HCT116 (cell line): Measurements from ENCODE around the gene NOTO. TPM values are rescaled to one million over a fixed set of nuclear protein-coding genes. Genes with fewer than 3 reads are reported as not detected.

Experiments
- ATAC-seq: fragments of 200-7000 bp; cut with Tn5 transposase; 2 replicates; pipeline ENCODE4 v1.9.1; 2020; ENCODE audit warnings: mild to moderate bottlenecking, moderate library complexity
- BruUV-seq: library from RNA; stranded (reverse); fragments of 400-500 nt; replicated peaks from 2 replicates; lab custom pipeline; 2021; lab: Mats Ljungman, UMichigan
- CTCF ChIA-PET: fragments of 300-600 bp; sonication (Branson Sonifier 250); formaldehyde crosslinking; loops from one replicate; lab custom pipeline; 2021; ENCODE audit warnings: antibody characterized with exemption; lab: Charles Lee
- POLR2A ChIA-PET: fragments of 300-600, 350-600 bp; sonication (Branson Sonifier 250); formaldehyde crosslinking; loops from one replicate; lab custom pipeline; 2021; ENCODE audit warnings: antibody characterized with exemption; lab: Charles Lee
- RAD21 ChIA-PET, 2 experiments: fragments of 300-600 bp; sonication (Branson Sonifier 250); formaldehyde crosslinking; loops; one replicate each; lab custom pipeline; 2023; ENCODE audit warnings: low total read pairs in 2 of 2; ENCODE audit not compliant: uncharacterized antibody in 2 of 2, unreplicated experiment in 2 of 2, low non-redundant PET in 1 of 2; lab: Charles Lee
- DNase-seq: peaks from one replicate; pipeline ENCODE4 v3.0.0-alpha.2; 2010; ENCODE audit warnings: low read depth, low spot score
- H2AFZ ChIP-seq: fragments of 200-600 bp; shearing (Covaris generic), sonication (generic); 2 replicates; pipeline ENCODE4 v1.6.1; 2017; ENCODE audit warnings: low read depth, mixed run types, mixed read lengths, antibody characterized with exemption, low read length; ENCODE audit not compliant: poor library complexity, severe bottlenecking
- H3K27ac ChIP-seq: 2 replicates; pipeline ENCODE4 v1.5.1; 2012; ENCODE audit warnings: low read depth, low read length
- H3K27me3 ChIP-seq: fragments of 200-600 bp; sonication (generic); 2 replicates; pipeline ENCODE4 v1.6.1; 2016; ENCODE audit warnings: mixed run types, low read length, mixed read lengths; ENCODE audit not compliant: insufficient read depth
- H3K36me3 ChIP-seq, 2 experiments: fragments of 200-500 bp in 1 of 2; fragments of 200-600 bp in 1 of 2; sonication (Bioruptor generic) in 1 of 2; sonication (generic) in 1 of 2; 2 replicates each; pipeline versions ENCODE4 v1.5.1 to v1.6.1; 2014 to 2016; ENCODE audit warnings: low read length in 2 of 2, inconsistent platforms in 1 of 2, mixed read lengths in 1 of 2, mixed run types in 1 of 2; ENCODE audit not compliant: insufficient read depth in 2 of 2, control insufficient read depth in 1 of 2
- H3K4me1 ChIP-seq, 2 experiments: fragments of 200-600 bp in 1 of 2; sonication (generic) in 1 of 2; 2 replicates each; pipeline versions ENCODE4 v1.5.1 to v1.6.1; 2012 to 2017; ENCODE audit warnings: low read length in 2 of 2, inconsistent platforms in 1 of 2, mild to moderate bottlenecking in 1 of 2, mixed read lengths in 1 of 2, mixed run types in 1 of 2, moderate library complexity in 1 of 2; ENCODE audit not compliant: insufficient read depth in 2 of 2, control insufficient read depth in 1 of 2
- H3K4me2 ChIP-seq: fragments of 200-600 bp; sonication (generic); 2 replicates; pipeline ENCODE4 v1.6.1; 2017; ENCODE audit warnings: mixed run types, low read length, mixed read lengths
- H3K4me3 ChIP-seq, 2 experiments: fragments of 200-600 bp in 1 of 2; sonication (generic) in 1 of 2; replicated peaks in 1 of 2; 2 replicates each; pipeline ENCODE4 v1.5.1; 2011 to 2016; ENCODE audit warnings: low read length in 2 of 2, control low read depth in 1 of 2, low read depth in 1 of 2, mild to moderate bottlenecking in 1 of 2, mixed read lengths in 1 of 2, mixed run types in 1 of 2
- H3K79me2 ChIP-seq: fragments of 200-600 bp; sonication (generic); 2 replicates; pipeline ENCODE4 v1.6.1; 2017; ENCODE audit warnings: mild to moderate bottlenecking, mixed run types, low read length, moderate library complexity, mixed read lengths; ENCODE audit not compliant: insufficient read depth
- H3K9ac ChIP-seq: fragments of 200-600 bp; sonication (generic); 2 replicates; pipeline ENCODE4 v1.6.1; 2016; ENCODE audit warnings: low read length, mixed read lengths
- H3K9me2 ChIP-seq: fragments of 200-600 bp; sonication (generic), shearing (Covaris generic); 2 replicates; pipeline ENCODE4 v1.6.1; 2017; ENCODE audit warnings: mixed run types, mild to moderate bottlenecking, moderate library complexity; ENCODE audit not compliant: insufficient read depth
- H3K9me3 ChIP-seq, 2 experiments: fragments of 200-500 bp in 1 of 2; fragments of 200-600 bp in 1 of 2; sonication (Bioruptor generic) in 1 of 2; sonication (generic) in 1 of 2; 2 replicates each; pipeline ENCODE4 v1.6.1; 2014 to 2017; ENCODE audit warnings: low read length in 2 of 2, mixed read lengths in 2 of 2, inconsistent platforms in 1 of 2, low read depth in 1 of 2, mild to moderate bottlenecking in 1 of 2, mixed run types in 1 of 2, moderate library complexity in 1 of 2; ENCODE audit not compliant: control insufficient read depth in 1 of 2, insufficient read depth in 1 of 2
- H4K20me1 ChIP-seq: fragments of 200-600 bp; sonication (generic), shearing (Covaris generic); 2 replicates; pipeline ENCODE4 v1.6.1; 2017; ENCODE audit warnings: mixed run types, mild to moderate bottlenecking, moderate library complexity; ENCODE audit not compliant: insufficient read depth
- CBX3 ChIP-seq: IDR thresholded peaks from 2 replicates; pipeline ENCODE4 v1.6.1; 2012; ENCODE audit warnings: low read depth
- EGR1 ChIP-seq: IDR thresholded peaks from 2 replicates; pipeline ENCODE4 v1.6.1; 2012; ENCODE audit warnings: low read depth
- ELF1 ChIP-seq: IDR thresholded peaks from 2 replicates; pipeline ENCODE4 v1.6.1; 2012; ENCODE audit warnings: low read depth, borderline replicate concordance
- RAD21 ChIP-seq: IDR thresholded peaks from 2 replicates; pipeline ENCODE4 v1.6.1; 2012; ENCODE audit warnings: low read depth, mild to moderate bottlenecking
- intact Hi-C: fragments of 100-400 bp; cut with micrococcal nuclease; formaldehyde crosslinking; loops from 2 replicates; pipeline ENCODE4 v1.10.0; 2022
- total RNA-seq: library from RNA; stranded (reverse); gene quantifications from one replicate; pipeline ENCODE4 v1.2.1, GENCODE V29; 2021; ENCODE audit not compliant: unreplicated experiment
- TF ChIP-seq, protein P1 (sequence below): IDR thresholded peaks from 2 replicates; pipeline ENCODE4 v1.6.1; 2012
- TF ChIP-seq, protein P2 (sequence below), 3 experiments: fragments of 200-600 bp in 1 of 3; sonication (generic) in 1 of 3; IDR thresholded peaks in 2 of 3; conservative IDR thresholded peaks in 1 of 3; 2 replicates each; pipeline ENCODE4 v1.5.1; 2012 to 2017; ENCODE audit warnings: low read depth in 2 of 3, low read length in 2 of 3, antibody characterized with exemption in 1 of 3, borderline replicate concordance in 1 of 3, control low read depth in 1 of 3, mild to moderate bottlenecking in 1 of 3, mixed read lengths in 1 of 3, mixed run types in 1 of 3, moderate library complexity in 1 of 3; ENCODE audit not compliant: insufficient read depth in 1 of 3

Gene NOTO
- total RNA-seq, 1 experiment from 2014 or later: not detected

DNA sequence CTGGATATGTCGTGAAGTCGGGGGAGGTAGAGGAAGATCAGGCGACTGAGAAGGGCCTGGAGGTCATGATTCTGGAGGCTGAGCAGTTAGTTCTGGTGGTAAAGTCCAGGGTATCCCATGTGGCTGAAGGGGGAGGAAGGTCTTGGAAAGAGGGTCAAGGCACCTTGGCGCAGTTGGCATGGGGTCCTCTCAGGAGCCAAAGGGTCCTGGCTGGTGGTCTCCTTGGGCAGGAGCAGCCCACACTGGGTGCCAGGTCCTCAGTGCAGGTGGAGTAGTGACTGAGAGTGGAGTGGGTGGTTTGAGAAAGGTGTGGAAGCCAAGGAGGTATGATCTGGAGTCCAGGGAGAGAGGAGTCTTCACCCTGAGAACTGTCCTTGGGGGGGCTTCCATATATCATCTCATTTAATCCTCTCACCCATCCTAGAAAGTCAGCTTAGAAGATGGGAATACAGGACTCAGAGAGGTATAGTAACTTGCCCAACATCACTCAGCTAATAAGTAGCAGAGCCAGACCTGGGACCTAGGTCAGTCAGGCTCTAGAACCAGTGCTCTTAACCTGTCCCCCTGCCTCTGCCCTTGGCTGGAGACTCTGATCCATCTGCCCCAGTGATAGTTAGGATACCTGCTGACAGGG is 57.4 kb downstream of the NOTO start:
- Histone ChIP-seq H3K9me3 (no peaks in the 10 kb centered on the region), H3K79me2 (no peaks in the 10 kb centered on the region), H3K36me3 (peaks cover 14 to 15% of the 10 kb centered on the region in 2 experiments; a peak in 3 of 4 replicates), H3K9me2 (no peaks in the 10 kb centered on the region), H3K4me2 (no peak overlapping the region), H3K27me3 (no peaks in the 10 kb centered on the region), H3K9ac (no peak overlapping the region), H3K4me3 (no peak overlapping the region), H3K27ac (no peak overlapping the region), H2AFZ (no peak overlapping the region), H3K4me1 (no peaks in the 10 kb centered on the region), H4K20me1 (no peaks in the 10 kb centered on the region)
- TF ChIP-seq EGR1 (no peak), CBX3 (no peak), ELF1 (no peak)
- TF ChIP-seq, protein P1, sequence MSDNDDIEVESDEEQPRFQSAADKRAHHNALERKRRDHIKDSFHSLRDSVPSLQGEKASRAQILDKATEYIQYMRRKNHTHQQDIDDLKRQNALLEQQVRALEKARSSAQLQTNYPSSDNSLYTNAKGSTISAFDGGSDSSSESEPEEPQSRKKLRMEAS: no peak
- TF ChIP-seq, protein P2, sequence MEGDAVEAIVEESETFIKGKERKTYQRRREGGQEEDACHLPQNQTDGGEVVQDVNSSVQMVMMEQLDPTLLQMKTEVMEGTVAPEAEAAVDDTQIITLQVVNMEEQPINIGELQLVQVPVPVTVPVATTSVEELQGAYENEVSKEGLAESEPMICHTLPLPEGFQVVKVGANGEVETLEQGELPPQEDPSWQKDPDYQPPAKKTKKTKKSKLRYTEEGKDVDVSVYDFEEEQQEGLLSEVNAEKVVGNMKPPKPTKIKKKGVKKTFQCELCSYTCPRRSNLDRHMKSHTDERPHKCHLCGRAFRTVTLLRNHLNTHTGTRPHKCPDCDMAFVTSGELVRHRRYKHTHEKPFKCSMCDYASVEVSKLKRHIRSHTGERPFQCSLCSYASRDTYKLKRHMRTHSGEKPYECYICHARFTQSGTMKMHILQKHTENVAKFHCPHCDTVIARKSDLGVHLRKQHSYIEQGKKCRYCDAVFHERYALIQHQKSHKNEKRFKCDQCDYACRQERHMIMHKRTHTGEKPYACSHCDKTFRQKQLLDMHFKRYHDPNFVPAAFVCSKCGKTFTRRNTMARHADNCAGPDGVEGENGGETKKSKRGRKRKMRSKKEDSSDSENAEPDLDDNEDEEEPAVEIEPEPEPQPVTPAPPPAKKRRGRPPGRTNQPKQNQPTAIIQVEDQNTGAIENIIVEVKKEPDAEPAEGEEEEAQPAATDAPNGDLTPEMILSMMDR (IDR thresholded peaks at IDR 0.05 in 2 of 3, conservative IDR thresholded peaks at IDR 0.05 in 1 of 3; ENCODE audit: borderline replicate concordance in 1 of 3, insufficient read depth in 1 of 3, low read depth in 2 of 3, low read length in 2 of 3): no peak
- RAD21 ChIA-PET: no interaction called here
- ATAC-seq: no peak
- no peak for DNase-seq
- CTCF ChIA-PET: no interaction called here
- no TSS peak for BruUV-seq
- POLR2A ChIA-PET: no interaction called here
- intact Hi-C loops: no loop called here

DNA sequence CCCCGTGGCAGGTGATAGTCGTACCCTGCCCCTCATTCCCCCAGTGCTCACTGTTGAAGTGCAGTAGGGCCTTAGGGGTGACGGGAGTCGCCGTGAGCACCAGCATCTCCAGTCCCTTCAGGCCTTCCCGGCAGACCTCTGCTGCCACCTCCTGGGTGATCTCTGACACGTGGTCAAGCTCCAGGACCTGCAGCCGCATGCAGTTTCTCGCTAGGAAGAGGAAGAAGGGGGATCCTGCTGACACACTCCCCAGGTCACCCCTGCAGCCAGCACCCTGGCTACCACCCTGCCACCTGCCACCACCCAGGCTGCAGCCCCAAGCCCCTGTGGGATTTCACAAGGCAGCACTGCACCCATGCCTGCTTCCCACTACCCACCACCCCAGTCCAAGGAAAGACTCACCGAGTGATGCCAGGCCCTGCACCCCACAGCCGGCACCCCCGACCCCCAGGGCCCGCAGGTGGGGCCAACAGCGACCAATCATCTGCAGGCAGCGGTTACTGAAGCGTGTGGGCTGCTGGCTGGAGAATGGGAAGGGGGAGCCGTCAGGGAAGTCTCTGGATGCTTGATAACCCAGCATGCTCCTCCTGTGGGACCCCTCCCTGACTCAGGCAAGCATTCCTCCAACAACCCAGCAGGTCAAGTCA is 58.1 kb downstream of the NOTO start:
- CTCF ChIA-PET: no interaction called here
- no peaks in the 10 kb centered on the region for H3K9me2 ChIP-seq
- H3K27ac ChIP-seq: no peak overlapping the region
- intact Hi-C loops: no loop called here
- H4K20me1 ChIP-seq: no peaks in the 10 kb centered on the region
- peak; percentile 68 for ATAC-seq
- no peak overlapping the region for H3K9ac ChIP-seq
- TF ChIP-seq RAD21: peak; percentile 56
- TF ChIP-seq, protein P2 (IDR thresholded peaks at IDR 0.05 in 2 of 3, conservative IDR thresholded peaks at IDR 0.05 in 1 of 3; ENCODE audit: borderline replicate concordance in 1 of 3, insufficient read depth in 1 of 3, low read depth in 2 of 3, low read length in 2 of 3): peak in 2 of 3 experiments; percentile 31 to 47; a peak in 4 of 6 replicates
- TF ChIP-seq, protein P1: no peak
- TF ChIP-seq CBX3: no peak
- DNase-seq: no peak
- POLR2A ChIA-PET: no interaction called here
- H2AFZ ChIP-seq: no peak overlapping the region
- H3K4me3 ChIP-seq: no peak overlapping the region
- H3K79me2 ChIP-seq: no peaks in the 10 kb centered on the region; the same call in 1 of the 2 replicates
- no TSS peak for BruUV-seq
- H3K36me3 ChIP-seq: peaks cover 15 to 16% of the 10 kb centered on the region in 2 experiments; a peak in 3 of 4 replicates
- no peak overlapping the region for H3K4me2 ChIP-seq
- H3K9me3 ChIP-seq: no peaks in the 10 kb centered on the region
- RAD21 ChIA-PET: no interaction called here
- H3K4me1 ChIP-seq: no peaks in the 10 kb centered on the region
- no peaks in the 10 kb centered on the region for H3K27me3 ChIP-seq
